HG03025 (cell line): Measurements from ENCODE around the gene ACOD1.

Experiments used
- ATAC-seq: cut with Tn5 transposase; IDR thresholded peaks from one replicate; pipeline ENCODE4 v1.9.1; 2021; ENCODE audit warnings: mild to moderate bottlenecking, moderate library complexity; ENCODE audit not compliant: unreplicated experiment, low FRiP score

Gene ACOD1

GRCh38 chr13:76982061-76982460 lies 33.8 kb downstream of the ACOD1 start:
- ATAC-seq: no peak

DNA sequence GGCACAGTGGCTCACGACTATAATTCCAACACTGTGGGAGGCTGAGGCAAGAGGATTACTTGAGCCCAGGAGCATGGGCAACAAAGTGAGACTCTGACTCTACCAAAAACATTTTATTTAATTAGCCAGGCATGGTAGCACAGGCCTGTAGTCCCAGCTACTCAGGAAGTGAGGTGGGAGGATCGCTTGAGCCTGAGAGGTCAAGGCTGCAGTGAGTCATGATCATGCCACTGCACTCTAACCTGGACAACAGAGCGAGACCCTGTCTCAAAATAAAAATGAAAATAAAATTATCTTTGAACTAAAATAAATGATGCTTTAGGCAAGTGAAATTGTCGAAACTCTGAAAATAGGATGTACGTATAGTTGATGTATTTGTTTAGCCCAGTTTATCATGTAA lies 35.4 kb downstream of the ACOD1 start:
- ATAC-seq: no peak

- peak; percentile 36 for ATAC-seq
Observed at GRCh38 chr13:76991432-76991795, 43.1 kb downstream of the ACOD1 start.

DNA sequence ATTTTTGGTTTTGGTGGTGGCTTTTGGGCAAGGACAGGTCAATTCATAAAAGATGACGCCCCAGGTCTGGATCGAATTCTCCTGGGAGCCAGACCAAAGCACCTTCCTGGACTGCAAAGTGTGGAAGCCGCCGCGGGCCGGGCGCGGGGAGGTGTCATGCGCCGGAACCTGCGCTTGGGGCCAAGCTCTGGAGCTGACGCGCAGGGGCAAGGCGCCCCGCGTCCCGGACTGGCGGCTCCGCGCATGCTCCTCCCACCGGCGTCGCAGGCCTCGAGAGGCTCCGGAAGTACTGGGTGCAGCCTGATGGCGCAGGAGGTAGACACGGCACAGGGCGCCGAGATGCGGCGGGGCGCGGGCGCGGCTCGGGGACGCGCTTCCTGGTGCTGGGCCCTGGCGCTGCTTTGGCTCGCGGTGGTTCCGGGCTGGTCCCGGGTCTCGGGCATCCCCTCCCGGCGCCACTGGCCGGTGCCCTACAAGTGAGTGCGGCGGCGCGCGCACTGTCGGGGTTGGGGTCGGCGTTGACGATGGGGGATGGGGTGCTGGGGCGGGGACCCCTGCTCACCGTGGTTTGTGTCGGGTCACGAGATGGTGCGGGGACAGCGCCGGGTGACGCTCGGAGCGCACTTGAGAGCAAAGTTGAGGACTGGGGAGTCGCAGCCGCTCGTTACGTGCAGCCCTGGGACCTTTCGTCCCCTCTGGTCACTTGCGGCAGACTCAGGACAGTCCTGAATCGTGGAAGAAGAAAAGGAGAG lies 43.7 kb downstream of the ACOD1 start, which contains the start of gene CLN5:
Gene CLN5 (plus strand): TSS at position 286 of the 752 bp plus-strand sequence. CDS start 18 bp downstream, at position 304.
- peak; percentile 98 for ATAC-seq

DNA sequence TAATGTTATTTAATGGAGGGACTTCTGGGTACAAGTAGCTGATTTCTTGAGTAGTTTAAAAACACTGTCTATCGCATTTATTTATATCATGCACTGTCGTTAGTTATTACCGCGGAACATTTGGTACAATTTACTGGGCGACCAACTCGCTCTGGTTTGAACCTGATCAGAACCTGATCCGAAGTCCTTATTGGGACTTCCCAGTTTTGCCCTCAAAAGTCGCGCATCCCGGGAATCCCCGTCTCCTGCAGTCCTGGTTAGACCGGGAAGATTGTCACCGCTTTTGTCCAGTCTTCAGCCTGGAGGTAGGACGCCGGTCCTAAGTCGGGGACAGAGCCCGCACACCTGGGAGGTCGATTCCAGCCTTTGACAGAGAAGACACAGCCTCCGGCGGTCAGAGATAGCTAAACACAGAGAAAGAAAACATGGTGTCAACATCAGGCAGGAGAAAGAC lies 44.3 kb downstream of the ACOD1 start:
- no peak for ATAC-seq

DNA sequence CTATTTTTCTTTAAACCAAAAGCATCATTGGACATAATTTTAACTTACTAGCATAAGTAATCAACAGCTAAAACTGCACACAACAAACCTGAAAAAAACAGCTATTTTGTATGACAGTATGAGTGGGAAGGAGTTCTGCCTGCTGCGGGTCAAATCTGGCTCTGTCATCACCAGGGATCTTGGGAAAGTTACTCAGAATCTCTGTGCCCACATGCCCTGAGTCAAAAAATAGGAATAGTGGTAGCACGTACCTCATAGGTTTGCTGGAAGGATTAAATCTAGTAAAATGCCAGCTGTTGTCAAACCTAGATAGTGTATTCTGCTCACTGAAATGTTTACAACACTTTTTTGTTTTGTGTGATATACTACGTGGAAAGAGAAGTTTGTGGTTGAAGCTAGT lies 44.7 kb downstream of the ACOD1 start:
- ATAC-seq: no peak

- no peak for ATAC-seq
Observed at GRCh38 chr13:76993473-76993872, 45.2 kb downstream of the ACOD1 start.

DNA sequence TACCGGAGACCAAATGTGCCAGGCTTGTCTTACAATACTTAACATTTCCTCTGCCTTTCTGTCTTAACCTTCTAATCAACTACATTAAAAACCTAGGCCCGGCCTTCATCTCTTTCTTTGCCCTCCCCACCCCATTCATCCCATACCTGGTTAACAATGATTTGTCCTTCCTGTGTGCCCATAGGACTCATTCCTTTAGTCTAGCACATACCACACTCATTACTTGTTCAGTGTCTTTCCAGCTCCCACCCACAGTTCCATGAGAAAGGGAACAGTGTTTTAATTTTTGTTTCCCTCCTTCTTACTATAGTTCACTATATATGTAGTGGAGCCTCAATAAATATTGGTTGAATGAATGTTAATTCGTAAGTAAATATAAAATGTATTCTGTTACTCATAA lies 46.0 kb downstream of the ACOD1 start:
- ATAC-seq: no peak

- ATAC-seq: no peak
Observed at GRCh38 chr13:77000475-77000874, 52.2 kb downstream of the ACOD1 start.

- ATAC-seq: no peak
Observed at GRCh38 chr13:77001540-77001939, 53.2 kb downstream of the ACOD1 start.

GRCh38 chr13:77001963-77002587 lies 53.8 kb downstream of the ACOD1 start:
- ATAC-seq: no peak

DNA sequence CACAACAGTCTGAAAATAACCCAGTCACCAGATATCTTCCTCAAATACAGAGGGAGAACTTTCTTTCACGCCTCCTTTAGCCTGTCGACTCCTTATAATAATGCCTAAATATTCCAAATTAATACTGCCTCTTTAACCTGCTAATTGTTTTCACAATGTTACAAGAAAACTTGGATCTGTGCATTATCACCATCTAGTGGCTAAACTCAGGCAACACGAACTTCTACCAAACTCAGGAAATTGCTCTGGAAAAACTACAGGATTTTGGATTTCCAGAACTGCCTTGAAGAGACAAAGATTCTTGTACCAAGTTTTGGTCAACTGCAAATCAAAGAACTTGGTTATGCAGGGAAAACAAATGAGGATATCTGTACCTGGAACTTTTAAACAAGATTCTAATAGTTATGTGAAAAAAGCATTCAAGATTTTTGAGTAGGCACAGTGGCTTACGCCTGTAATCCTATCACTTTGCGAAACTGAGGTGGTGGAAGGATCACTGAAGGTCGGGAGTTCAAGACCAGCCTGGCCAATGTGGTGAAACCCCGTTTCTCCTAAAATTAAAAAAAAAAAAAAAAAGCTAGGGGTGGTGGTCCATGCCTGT lies 54.4 kb downstream of the ACOD1 start:
- ATAC-seq: no peak
